Measurements from ENCODE around the gene QRICH1.

QRICH1 gene

GRCh38 chr3:49030321-49030720 lies 63.5 kb downstream of the QRICH1 start:
- Histone ChIP-seq H3K4me3 (no peak overlapping the region), H3K4me1 (peaks cover 38 to 50% (median 41%) of the 10 kb centered on the region in 10 experiments), H3K36me3 (peaks cover 76 to 89% (median 84%) of the 10 kb centered on the region in 11 experiments), H4K20me1 (peaks cover 6 to 59% (median 23%) of the 10 kb centered on the region in 11 experiments; a peak in 18 of 22 replicates), H3K4me2 (no peak overlapping the region), H3K9ac (peak overlapping the region in 6 of 11 experiments; percentile 17 to 94 (median 86); a peak in 3 of 22 replicates), H3K27me3 (no peaks in the 10 kb centered on the region), H3K9me3 (replicated peaks in 1 of 11) (no peaks in the 10 kb centered on the region), H3K27ac (0 out of 22 replicates have a peak overlapping the region, but pooled peaks of 1 of the 11 experiments have one; percentile 76)
- no peak for TF ChIP-seq Cebpa-rat (IDR thresholded peaks at IDR 0.05)

DNA sequence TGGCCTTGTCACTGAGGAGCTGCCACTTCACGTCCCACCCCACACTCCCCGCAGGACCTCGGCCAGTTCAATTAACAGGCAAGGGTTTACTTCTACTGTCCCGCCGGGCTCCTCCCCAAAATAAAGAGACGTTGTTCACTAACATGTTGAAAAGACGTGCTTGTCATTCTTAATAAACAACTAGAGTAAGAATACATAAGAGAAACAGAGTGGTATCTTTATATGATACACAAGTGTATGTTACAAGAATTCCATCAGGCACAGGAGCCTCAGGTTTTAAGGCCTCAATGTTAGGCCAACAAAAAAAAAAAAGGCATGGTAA lies 64.3 kb downstream of the QRICH1 start:
- H3K36me3 ChIP-seq: peaks cover 77 to 89% (median 84%) of the 10 kb centered on the region in 11 experiments
- H3K9ac ChIP-seq: peak overlapping the region; percentile 81 to 94 (median 87); a peak in 19 of 22 replicates
- no peak; a peak in 1 of 22 replicates for TF ChIP-seq Cebpa-rat (IDR thresholded peaks at IDR 0.05)
- peaks cover 6 to 59% (median 29%) of the 10 kb centered on the region in 11 experiments; a peak in 18 of 22 replicates for H4K20me1 ChIP-seq
- no peaks in the 10 kb centered on the region for H3K9me3 ChIP-seq (replicated peaks in 1 of 11)
- peak overlapping the region; percentile 97 to 100 (median 99); a peak in 20 of 22 replicates for H3K4me2 ChIP-seq
- peaks cover 44 to 52% (median 45%) of the 10 kb centered on the region in 10 experiments for H3K4me1 ChIP-seq
- peak overlapping the region in 10 of 11 experiments; percentile 20 to 91 (median 84); a peak in 13 of 22 replicates for H3K27ac ChIP-seq
- no peaks in the 10 kb centered on the region for H3K27me3 ChIP-seq
- peak overlapping the region; percentile 69 to 84 (median 74); a peak in 14 of 20 replicates for H3K4me3 ChIP-seq

DNA sequence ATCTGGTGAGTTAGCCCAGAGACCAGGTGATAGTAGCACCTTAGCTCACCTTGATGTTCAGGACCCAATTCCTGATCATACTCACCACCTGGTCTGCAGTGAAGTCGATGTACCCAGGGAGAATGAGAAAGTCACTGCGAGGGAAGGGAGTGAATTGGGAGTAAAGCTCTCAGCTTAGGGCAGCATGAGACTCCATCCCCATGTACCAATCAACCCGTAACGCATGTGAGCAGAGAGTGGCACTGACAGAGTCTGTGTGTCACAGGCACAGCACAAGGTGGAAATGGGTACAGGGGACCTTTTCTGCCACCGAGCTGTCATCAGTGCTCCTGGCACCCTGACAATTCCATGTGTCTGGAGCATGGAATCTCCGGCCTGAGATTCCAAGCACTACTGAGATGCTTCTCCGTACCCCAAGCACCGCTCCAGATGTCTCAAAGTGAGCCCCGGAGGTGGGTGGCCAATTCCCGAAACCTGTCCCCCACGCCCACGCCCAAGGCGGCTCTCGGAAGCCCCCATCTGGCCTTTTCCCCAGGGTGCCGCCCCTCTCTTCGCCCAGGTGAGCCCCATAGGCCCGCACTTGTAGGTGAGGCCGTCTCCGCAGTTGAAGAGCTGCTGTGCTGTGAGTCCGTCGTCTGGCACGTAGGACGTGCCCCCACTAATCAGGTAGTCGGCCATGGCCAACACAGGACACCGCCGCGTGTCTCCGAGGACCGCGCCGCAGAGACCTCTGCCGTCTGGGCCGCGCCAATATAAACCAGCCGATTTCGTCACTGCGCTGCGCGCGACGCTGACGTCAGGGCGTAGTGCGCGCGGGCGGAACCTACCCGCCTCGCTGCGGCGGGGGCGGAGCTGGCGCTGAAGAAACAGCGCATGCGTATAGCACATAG lies 65.0 kb downstream of the QRICH1 start, which contains the start of gene IMPDH2:
Gene IMPDH2 (minus strand): TSS at position 726 of the 890 bp plus-strand sequence. CDS start 48 bp downstream, at position 678.
- peak within 1 kb of the TSS; percentile 69 to 84 (median 74) for H3K4me3 ChIP-seq
- H3K27me3 ChIP-seq: no peaks in the 10 kb centered on the region
- H3K4me1 ChIP-seq: peaks cover 50 to 58% (median 52%) of the 10 kb centered on the region in 10 experiments
- no peaks in the 10 kb centered on the region for H3K9me3 ChIP-seq (replicated peaks in 1 of 11)
- peak within 1 kb of the TSS; percentile 97 to 100 (median 99) for H3K4me2 ChIP-seq
- peaks cover 77 to 89% (median 84%) of the 10 kb centered on the region in 11 experiments for H3K36me3 ChIP-seq
- peak within 1 kb of the TSS; percentile 70 to 91 (median 86); a peak in 21 of 22 replicates for H3K27ac ChIP-seq
- H3K9ac ChIP-seq: peak within 1 kb of the TSS; percentile 81 to 94 (median 87)
- TF ChIP-seq Cebpa-rat (IDR thresholded peaks at IDR 0.05): peak in 7 of 11 experiments; percentile 46 to 68 (median 63); a peak in 7 of 22 replicates
- peaks cover 6 to 61% (median 35%) of the 10 kb centered on the region in 11 experiments; a peak in 19 of 22 replicates for H4K20me1 ChIP-seq

GRCh38 chr3:49028298-49028672 lies 65.6 kb downstream of the QRICH1 start:
- Histone ChIP-seq H3K36me3 (peaks cover 77 to 89% (median 84%) of the 10 kb centered on the region in 11 experiments), H3K27ac (peak overlapping the region in 9 of 11 experiments; percentile 76 to 91 (median 86); a peak in 16 of 22 replicates), H3K9ac (peak overlapping the region; percentile 81 to 94 (median 87)), H3K27me3 (no peaks in the 10 kb centered on the region), H4K20me1 (peaks cover 6 to 63% (median 42%) of the 10 kb centered on the region in 11 experiments; a peak in 19 of 22 replicates), H3K4me2 (peak overlapping the region; percentile 97 to 100 (median 99)), H3K4me1 (peaks cover 56 to 65% (median 58%) of the 10 kb centered on the region in 10 experiments), H3K9me3 (replicated peaks in 1 of 11) (no peaks in the 10 kb centered on the region), H3K4me3 (peak overlapping the region; percentile 69 to 84 (median 74))
- no peak for TF ChIP-seq Cebpa-rat (IDR thresholded peaks at IDR 0.05)

GRCh38 chr3:49027634-49028033 lies 66.2 kb downstream of the QRICH1 start:
- peaks cover 6 to 69% (median 48%) of the 10 kb centered on the region in 11 experiments; a peak in 19 of 22 replicates for H4K20me1 ChIP-seq
- no peak for TF ChIP-seq Cebpa-rat (IDR thresholded peaks at IDR 0.05)
- H3K4me1 ChIP-seq: peaks cover 63 to 71% (median 64%) of the 10 kb centered on the region in 10 experiments
- H3K9me3 ChIP-seq (replicated peaks in 1 of 11): no peaks in the 10 kb centered on the region
- no peaks in the 10 kb centered on the region for H3K27me3 ChIP-seq
- H3K4me3 ChIP-seq: peak overlapping the region in 8 of 10 experiments; percentile 69 to 84 (median 76); a peak in 8 of 20 replicates
- H3K9ac ChIP-seq: peak overlapping the region in 5 of 11 experiments; percentile 21 to 87 (median 83); a peak in 7 of 22 replicates
- peak overlapping the region in 2 of 11 experiments; percentile 22 to 76; a peak in 2 of 22 replicates for H3K27ac ChIP-seq
- H3K4me2 ChIP-seq: peak overlapping the region; percentile 97 to 100 (median 99)
- peaks cover 75 to 86% (median 83%) of the 10 kb centered on the region in 11 experiments for H3K36me3 ChIP-seq

DNA sequence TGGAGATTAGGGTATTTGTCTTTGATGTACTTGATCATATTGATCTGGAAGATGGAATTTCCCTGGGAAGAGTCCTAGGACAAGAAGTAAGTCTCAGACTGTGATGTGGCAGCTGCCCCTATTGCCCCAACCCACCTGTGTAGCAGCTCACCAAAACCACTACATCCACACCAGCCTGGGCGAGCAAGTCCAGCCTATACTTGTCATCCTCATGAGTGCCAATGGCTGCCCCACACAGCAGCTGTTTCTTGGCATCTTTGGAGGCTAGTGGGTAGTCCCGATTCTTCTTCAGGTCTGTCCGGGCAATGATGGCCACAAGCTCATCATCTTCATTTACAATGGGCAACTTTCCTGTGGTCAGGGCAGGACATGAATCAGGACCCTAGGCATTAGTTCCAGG lies 67.3 kb downstream of the QRICH1 start:
- Histone ChIP-seq H3K4me3 (no peak overlapping the region), H3K9me3 (replicated peaks in 1 of 11) (no peaks in the 10 kb centered on the region), H3K9ac (no peak overlapping the region), H3K27ac (peak overlapping the region in 2 of 11 experiments; percentile 2 to 8; a peak in 1 of 22 replicates), H3K27me3 (no peaks in the 10 kb centered on the region), H3K4me2 (peak overlapping the region; percentile 20 to 100 (median 99); a peak in 19 of 22 replicates), H3K4me1 (peaks cover 64 to 73% (median 66%) of the 10 kb centered on the region in 10 experiments), H3K36me3 (peaks cover 64 to 75% (median 72%) of the 10 kb centered on the region in 11 experiments), H4K20me1 (peaks cover 6 to 71% (median 49%) of the 10 kb centered on the region in 11 experiments; a peak in 19 of 22 replicates)
- TF ChIP-seq Cebpa-rat (IDR thresholded peaks at IDR 0.05): no peak

DNA sequence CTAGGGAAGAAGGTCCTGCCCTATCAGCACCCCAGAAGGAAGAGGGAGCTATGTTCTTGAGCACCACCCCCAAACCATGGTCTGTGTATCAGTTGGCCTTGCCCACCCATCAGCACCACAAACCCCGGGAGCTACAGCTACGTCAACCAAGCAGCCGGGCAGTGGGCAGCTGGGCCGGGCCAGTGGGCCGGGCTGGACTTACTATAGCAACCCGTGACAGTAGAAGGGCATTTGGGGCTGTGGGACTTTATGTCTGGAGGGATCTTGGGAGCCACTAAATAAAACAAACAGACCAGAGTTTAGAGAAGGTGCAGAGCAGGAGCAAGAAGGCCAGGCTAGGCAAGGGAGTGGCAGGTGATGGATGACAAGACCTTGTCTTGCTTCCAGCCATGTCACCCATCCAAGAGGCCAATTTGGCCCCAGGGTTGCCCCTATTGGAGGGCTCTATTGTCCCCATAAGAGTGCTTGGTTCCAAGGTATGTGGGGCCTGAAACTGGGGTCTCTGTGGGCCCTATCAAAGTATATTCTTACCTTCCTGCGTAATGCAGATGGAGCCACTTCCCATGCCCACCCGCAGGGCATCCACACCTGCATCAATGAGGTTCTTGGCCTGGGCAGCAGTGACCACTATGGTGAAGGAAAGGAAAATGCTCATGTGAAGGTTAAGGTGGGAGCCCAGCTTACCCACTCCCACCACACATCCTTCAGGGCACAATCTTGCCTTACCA lies 67.9 kb downstream of the QRICH1 start:
- no peaks in the 10 kb centered on the region for H3K9me3 ChIP-seq (replicated peaks in 1 of 11)
- peak overlapping the region in 5 of 10 experiments; percentile 2 to 30 (median 26); a peak in 5 of 20 replicates for H3K4me3 ChIP-seq
- peak overlapping the region; percentile 16 to 100 (median 98); a peak in 11 of 22 replicates for H3K9ac ChIP-seq
- TF ChIP-seq Cebpa-rat (IDR thresholded peaks at IDR 0.05): no peak
- peaks cover 6 to 67% (median 49%) of the 10 kb centered on the region in 11 experiments; a peak in 19 of 22 replicates for H4K20me1 ChIP-seq
- H3K4me1 ChIP-seq: peaks cover 64 to 73% (median 66%) of the 10 kb centered on the region in 10 experiments
- peak overlapping the region; percentile 20 to 100 (median 99) for H3K4me2 ChIP-seq
- peak overlapping the region in 7 of 11 experiments; percentile 2 to 99 (median 19); a peak in 9 of 22 replicates for H3K27ac ChIP-seq
- peaks cover 59 to 69% (median 66%) of the 10 kb centered on the region in 11 experiments for H3K36me3 ChIP-seq
- H3K27me3 ChIP-seq: no peaks in the 10 kb centered on the region
